ENCODE results near the gene NEAT1. TPM values are rescaled to one million over a fixed set of nuclear protein-coding genes. Genes with fewer than 3 reads are reported as not detected.

NEAT1 gene
- total and polyA plus RNA-seq, 2 of the 8 experiments (the other 6 are each of a cell fraction or from before 2014, with no cell fraction given), result 2.4 to 10.7 TPM

GRCh38 chr11:65383778-65384177 is 38.8 kb upstream of the NEAT1 start:
- Histone ChIP-seq H2AK5ac (ENCODE audit: low read depth, low read length) (peak overlapping the region; percentile 82; the same call in 1 of the 2 replicates), H3K79me1 (ENCODE audit: low read depth, low read length) (no peaks in the 10 kb centered on the region), H3K23me2 (ENCODE audit: low read depth, low read length) (peaks cover 5% of the 10 kb centered on the region; the same call in 1 of the 2 replicates), H3K23ac (ENCODE audit: insufficient read length) (no peak overlapping the region), H3K27ac (ENCODE audit: low read depth, low read length) (no peak overlapping the region), H2BK5ac (ENCODE audit: low read depth, low read length) (no peak overlapping the region), H2BK15ac (ENCODE audit: low read length) (peak overlapping the region; percentile 61; the same call in 1 of the 2 replicates), H3K36me3 (ENCODE audit: control insufficient read depth in 2 of 4, insufficient read depth in 4 of 4, low read length in 3 of 4) (no peaks in the 10 kb centered on the region), H3K9me3 (ENCODE audit: insufficient read depth in 2 of 2, low read depth in 1 of 2, low read length in 1 of 2) (no peaks in the 10 kb centered on the region), H3K9ac (replicated peaks in 1 of 4; ENCODE audit: extremely low read depth in 1 of 4, low read depth in 3 of 4, low read length in 3 of 4) (no peak overlapping the region), H2BK120ac (replicated peaks; ENCODE audit: low read depth, low read length) (no peak overlapping the region), H4K20me1 (replicated peaks in 1 of 2; ENCODE audit: control insufficient read depth in 1 of 2, insufficient read depth in 2 of 2, low read length in 2 of 2) (no peaks in the 10 kb centered on the region), H3K18ac (ENCODE audit: extremely low read depth, low read length) (no peak overlapping the region), H4K8ac (ENCODE audit: extremely low read depth, insufficient read depth, low read length) (no peak overlapping the region; the same call in 1 of the 2 replicates), H2AFZ (ENCODE audit: low read length) (no peak overlapping the region), H3K14ac (ENCODE audit: insufficient read length) (no peak overlapping the region), H3K4me3 (ENCODE audit: extremely low read depth in 1 of 4, insufficient read depth in 2 of 4, low read depth in 3 of 4, low read length in 4 of 4) (no peak overlapping the region), H3K4ac (replicated peaks; ENCODE audit: insufficient read length, low read depth, low read length) (no peak overlapping the region), H4K5ac (ENCODE audit: insufficient read length, low read depth, low read length) (no peak overlapping the region), H3K56ac (replicated peaks; ENCODE audit: insufficient read length, low read depth, low read length) (no peak overlapping the region), H4K91ac (replicated peaks; ENCODE audit: insufficient read length, low read length) (no peak overlapping the region), H3K4me2 (ENCODE audit: insufficient read depth in 1 of 2, low read depth in 2 of 2, low read length in 2 of 2) (no peak overlapping the region), H2BK20ac (ENCODE audit: low read length) (no peak overlapping the region), H3K4me1 (replicated peaks in 1 of 4; ENCODE audit: control insufficient read depth in 3 of 4, insufficient read depth in 4 of 4, low read length in 3 of 4) (peaks cover 0 to 12% (median 11%) of the 10 kb centered on the region in 4 experiments; a peak in 5 of 7 replicates), H3K27me3 (replicated peaks in 1 of 4; ENCODE audit: control insufficient read depth in 3 of 4, extremely low read depth in 1 of 4, insufficient read depth in 3 of 4, low read length in 3 of 4) (0 out of 7 replicates have a peak, but pooled peaks cover 0 to 2% (median 0%) of the 10 kb centered on the region in 4 experiments), H2BK12ac (ENCODE audit: low read depth, low read length) (no peak overlapping the region), H3K79me2 (ENCODE audit: control insufficient read depth in 1 of 2, insufficient read depth in 2 of 2, low read length in 2 of 2) (no peaks in the 10 kb centered on the region)
- DNase-seq (ENCODE audit: low read depth in 1 of 2, low spot score in 2 of 2), result no peak
- 89% methylated on average over 6 of the region's 6 CpGs; no CpG with 5 or more reads in 1 of the 2 experiments for WGBS, 2 experiments (ENCODE audit: extremely low coverage in 1 of 2, insufficient coverage in 1 of 2, insufficient read length in 1 of 2, insufficient replicate concordance in 2 of 2, low coverage in 1 of 2, low lambda C conversion rate in 2 of 2, missing lambda C conversion rate in 1 of 2)
- no peak for FAIRE-seq
- POLR2A ChIA-PET (ENCODE audit: partially characterized antibody), result interaction anchor here (1.1 to 17.0 kb wide), 4 partner anchors 33 to 119 kb away, joined by 3 to 202 read pairs (median 8); partner anchors contain the start of genes MALAT1 and NEAT1
- CTCF ChIA-PET (ENCODE audit: partially characterized antibody), result interaction anchor here (0.7 to 2.0 kb wide), 6 partner anchors 13 to 168 kb away, joined by 3 to 5 read pairs (median 4); no protein-coding TSS in a partner anchor
- TF ChIP-seq TEAD4 (IDR thresholded peaks at IDR 0.05; ENCODE audit: low read depth, low read length) (no peak), HDAC6 (IDR thresholded peaks at IDR 0.05; ENCODE audit: low read depth, low read length) (no peak), SRF (IDR thresholded peaks at IDR 0.05; ENCODE audit: low read depth, low read length) (no peak), ATF2 (IDR thresholded peaks at IDR 0.05; ENCODE audit: low read length) (no peak), HDAC2 (IDR thresholded peaks at IDR 0.05; ENCODE audit: borderline replicate concordance in 1 of 2, low read depth in 2 of 2, low read length in 2 of 2) (no peak), ZNF274 (IDR thresholded peaks at IDR 0.05; ENCODE audit: borderline replicate concordance, extremely low read depth, low read length) (no peak), SP4 (IDR thresholded peaks at IDR 0.05; ENCODE audit: low read length) (no peak), CTCF (IDR thresholded peaks at IDR 0.05; ENCODE audit: control extremely low read depth in 1 of 3, insufficient read depth in 1 of 3, low read depth in 1 of 3, low read length in 3 of 3) (no peak), CHD1 (IDR thresholded peaks at IDR 0.05; ENCODE audit: low read depth, low read length) (no peak)

All from H1 (cell line).